GM12874 (cell line): Measurements from ENCODE around the gene BAHCC1.

Experiments used
- TF ChIP-seq, protein P1 (sequence below): IDR thresholded peaks from 2 replicates; pipeline ENCODE4 v1.5.1; 2011; ENCODE audit warnings: low read depth, mild to moderate bottlenecking, control low read depth, low read length, moderate library complexity; ENCODE audit not compliant: insufficient read depth

The BAHCC1 gene

DNA sequence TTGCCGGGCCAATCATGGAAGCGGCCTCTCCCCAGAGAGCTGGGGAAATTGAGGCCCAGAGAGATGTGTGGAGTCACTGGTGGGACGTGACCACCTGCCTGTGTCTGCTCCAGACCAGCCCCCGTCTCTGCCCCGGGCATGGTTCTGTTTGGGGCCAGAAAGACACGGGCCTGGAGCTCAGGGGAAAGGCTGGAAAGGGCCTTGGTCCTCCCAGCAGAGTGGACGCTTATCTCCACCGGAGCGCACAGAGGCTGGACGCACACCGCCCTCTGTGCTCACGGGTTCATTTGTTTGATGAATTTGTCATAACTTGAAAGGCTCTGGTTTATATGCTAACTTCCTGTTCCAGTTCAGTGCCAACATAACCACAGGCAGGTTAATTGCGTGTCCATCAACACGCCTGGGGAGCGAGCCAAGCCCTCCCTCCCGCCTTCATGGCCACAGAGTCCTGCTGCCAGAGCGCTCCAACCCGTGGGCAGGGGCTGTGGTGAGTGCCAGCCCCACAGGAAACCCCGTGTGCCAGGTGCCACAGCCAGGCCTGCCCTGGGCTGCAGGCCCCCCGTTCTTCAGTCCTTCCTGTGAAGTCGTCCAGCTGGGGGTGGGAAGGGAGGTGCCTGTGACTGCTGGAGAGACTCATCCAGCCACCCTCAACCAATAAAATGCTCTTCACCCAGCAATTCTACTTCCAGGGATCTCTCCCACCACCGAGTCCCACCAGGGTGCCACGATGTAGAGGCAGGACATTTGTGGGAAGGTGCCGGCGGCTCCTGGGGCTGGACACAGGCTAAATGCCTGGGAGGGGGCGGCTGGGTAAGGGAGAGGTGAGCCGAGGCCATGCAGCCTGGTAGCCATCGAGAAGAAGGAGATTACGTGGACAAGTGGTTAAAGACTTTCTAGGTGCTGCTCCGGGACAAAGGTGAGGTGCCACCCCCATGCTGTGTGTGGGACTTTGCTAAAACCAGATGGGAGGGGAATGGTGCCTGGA is 29.4 kb upstream of the BAHCC1 start:
- TF ChIP-seq, protein P1, sequence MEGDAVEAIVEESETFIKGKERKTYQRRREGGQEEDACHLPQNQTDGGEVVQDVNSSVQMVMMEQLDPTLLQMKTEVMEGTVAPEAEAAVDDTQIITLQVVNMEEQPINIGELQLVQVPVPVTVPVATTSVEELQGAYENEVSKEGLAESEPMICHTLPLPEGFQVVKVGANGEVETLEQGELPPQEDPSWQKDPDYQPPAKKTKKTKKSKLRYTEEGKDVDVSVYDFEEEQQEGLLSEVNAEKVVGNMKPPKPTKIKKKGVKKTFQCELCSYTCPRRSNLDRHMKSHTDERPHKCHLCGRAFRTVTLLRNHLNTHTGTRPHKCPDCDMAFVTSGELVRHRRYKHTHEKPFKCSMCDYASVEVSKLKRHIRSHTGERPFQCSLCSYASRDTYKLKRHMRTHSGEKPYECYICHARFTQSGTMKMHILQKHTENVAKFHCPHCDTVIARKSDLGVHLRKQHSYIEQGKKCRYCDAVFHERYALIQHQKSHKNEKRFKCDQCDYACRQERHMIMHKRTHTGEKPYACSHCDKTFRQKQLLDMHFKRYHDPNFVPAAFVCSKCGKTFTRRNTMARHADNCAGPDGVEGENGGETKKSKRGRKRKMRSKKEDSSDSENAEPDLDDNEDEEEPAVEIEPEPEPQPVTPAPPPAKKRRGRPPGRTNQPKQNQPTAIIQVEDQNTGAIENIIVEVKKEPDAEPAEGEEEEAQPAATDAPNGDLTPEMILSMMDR: no peak

DNA sequence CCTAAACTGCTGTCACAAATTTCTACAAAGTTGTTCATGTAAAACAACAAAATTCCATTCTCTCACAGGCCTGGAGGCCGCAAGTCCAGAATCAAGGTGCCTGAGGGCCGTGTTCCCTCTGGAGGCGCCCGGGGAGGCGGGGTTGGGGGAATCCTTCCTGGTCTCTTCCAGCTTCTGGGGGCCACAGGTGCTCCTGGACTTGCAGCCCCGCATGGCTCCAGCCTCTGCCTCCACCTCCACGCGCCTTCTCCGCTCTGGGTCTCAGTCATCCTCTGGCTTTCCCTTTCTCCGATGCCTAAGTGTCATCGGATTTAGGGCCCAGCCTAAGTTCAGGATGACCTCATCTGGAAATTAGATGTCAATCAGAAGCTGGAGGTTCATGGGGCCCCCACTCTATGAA is 28.6 kb upstream of the BAHCC1 start:
- TF ChIP-seq, protein P1: no peak

DNA sequence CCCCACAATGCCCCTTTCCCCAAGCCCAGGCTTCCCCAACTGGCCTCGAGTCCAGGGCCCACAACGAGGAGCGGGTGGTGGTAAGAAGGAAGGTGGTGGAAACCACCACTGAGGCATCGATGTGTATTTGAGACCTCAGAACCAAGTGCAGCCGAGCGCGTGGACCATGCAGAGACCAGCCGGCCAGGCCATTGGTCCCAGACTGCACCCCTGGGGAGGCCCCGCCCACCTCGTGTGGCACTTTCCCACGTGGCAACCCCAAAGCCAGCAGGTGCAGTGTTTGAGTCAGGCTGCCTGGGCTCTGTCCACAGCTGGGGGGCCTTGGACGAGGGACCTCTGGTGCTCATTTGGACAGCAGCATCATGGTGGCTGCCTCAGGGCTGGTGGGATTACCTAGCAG is 28.1 kb upstream of the BAHCC1 start:
- TF ChIP-seq, protein P1: no peak

DNA sequence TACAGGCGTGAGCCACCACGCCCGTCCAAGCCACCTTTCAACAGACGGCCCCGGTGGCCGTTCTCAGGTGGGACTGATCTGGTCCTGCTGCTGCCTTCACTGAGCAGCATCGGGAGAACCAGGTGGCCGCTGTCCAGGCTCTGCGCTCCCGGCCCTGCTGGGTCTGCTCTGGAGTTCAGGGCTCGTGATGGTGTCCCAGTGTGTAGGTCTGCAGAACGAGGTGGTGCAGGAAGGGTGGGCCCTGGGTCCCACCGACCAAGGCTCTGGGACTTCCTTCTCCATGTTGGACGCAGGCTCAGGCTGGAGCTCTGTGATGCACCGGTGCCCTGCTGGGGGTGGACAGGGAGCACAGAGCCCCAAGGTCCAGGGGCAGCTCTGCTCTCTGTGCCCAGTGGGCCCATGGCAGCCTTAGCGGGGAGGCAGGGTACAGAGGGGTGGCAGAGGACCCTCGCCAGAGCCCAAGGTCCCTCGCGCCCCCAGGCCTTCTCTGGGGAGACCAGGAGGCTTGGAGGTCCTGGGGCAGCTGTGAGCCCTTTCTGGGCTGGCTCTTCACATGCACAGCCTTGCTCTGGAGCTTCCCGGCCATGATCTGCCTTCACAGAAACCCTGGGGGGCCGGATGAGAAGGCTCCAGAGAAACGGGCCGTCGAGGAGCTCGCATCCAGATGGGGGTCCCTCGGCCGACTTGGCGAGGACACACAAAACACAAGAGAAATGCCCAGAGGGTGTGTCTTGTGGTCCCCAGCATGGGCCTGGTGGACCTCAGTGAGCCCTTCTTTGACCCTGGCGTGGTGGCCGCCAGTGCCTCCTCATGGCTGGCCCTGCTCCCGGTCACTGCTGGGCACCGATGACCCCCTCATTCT is 26.9 kb upstream of the BAHCC1 start:
- TF ChIP-seq, protein P1: no peak

DNA sequence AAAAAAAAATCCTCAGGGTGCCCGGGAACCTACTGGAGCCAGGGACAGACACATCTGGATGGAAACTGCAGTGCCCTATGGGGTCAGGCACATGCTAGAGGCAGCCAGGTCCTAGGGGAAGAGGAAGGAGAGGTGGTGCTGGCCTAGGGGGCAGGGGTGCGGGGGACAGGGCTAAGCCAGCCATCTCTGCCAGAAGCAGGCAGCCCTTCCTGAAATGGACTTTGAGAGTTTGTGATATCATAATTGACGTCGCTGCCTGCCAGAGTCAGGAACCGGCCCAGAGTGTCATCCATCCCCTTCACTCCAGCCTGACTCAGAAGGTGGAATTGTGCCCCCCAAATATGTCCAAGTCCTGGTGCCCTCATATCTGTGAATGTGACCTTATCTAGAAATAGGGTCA is 25.0 kb upstream of the BAHCC1 start:
- TF ChIP-seq, protein P1: no peak

DNA sequence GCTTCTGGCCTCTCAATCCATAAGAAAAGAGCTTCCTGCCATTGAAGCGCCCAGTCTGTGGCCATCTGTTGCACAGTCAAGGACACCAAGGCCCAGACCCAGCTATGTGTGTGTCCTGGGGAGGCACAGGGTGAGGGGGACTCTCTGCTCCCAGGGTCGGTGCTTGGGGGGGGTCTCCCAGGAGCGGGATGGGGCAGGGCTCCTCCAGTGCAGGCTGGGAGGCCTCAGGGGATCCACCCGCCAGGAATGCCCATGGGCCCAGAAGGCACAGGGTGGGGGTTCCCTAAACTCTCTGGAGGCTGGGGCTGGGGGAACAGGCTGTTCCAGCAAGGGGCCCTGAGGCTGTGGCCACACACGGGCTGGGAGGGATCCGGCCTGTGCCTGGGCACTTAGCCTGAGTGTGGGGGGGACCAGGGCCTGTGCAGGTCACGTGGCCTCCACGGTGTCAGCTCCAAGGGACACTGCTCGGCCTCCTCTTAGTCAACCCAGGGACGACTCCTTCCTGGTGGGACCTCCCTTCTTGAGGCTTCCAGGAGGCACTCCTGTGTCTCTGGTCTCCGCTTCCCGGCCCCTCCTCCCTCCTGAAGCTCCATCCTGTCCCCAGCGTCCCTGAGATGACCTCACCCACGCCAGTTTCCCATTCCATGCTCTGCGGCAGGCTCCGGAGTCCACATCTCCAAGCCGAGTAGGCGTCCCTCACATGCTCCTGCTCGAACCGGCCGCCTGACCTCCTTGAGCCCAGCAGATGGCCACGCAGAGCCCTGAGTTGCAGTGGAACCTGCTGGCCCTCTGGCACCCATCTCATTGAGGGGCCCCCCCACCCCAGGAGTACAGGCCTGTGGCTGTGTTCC is 23.1 kb upstream of the BAHCC1 start:
- TF ChIP-seq, protein P1: no peak
